Measurements from ENCODE around the gene UFL1. TPM values are rescaled to one million over a fixed set of nuclear protein-coding genes. Genes with fewer than 3 reads are reported as not detected.

UFL1 gene
- total and polyA plus RNA-seq, 2 of the 8 experiments (the other 6 are each of a cell fraction or from before 2014, with no cell fraction given), result 2.2 to 10.2 TPM

DNA sequence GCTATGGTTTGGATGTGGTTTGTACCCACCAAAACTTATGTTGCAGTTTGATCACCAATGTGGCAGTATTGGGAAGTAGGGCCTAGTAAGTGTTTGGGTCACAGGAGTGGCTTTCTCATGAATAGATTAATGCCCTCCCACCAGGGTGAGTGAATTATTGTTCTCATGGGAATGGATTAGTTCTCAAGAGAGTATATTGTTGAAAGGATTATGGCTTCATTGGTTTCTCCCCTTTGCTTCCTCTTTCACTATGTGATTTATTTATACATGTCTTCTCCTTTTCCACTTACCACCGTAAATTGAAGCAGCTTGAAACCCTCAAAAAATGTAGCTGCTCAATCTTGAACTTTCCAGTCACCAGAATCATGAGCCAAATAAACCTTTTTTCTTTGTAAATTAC is 10.8 kb downstream of the UFL1 start:
- Histone ChIP-seq H2BK20ac (ENCODE audit: low read length) (no peak overlapping the region), H2BK5ac (ENCODE audit: low read depth, low read length) (no peak overlapping the region), H3K27me3 (replicated peaks in 1 of 4; ENCODE audit: control insufficient read depth in 3 of 4, extremely low read depth in 1 of 4, insufficient read depth in 3 of 4, low read length in 3 of 4) (no peaks in the 10 kb centered on the region), H3K27ac (ENCODE audit: low read depth, low read length) (no peak overlapping the region), H2AK5ac (ENCODE audit: low read depth, low read length) (no peak overlapping the region), H3K56ac (replicated peaks; ENCODE audit: insufficient read length, low read depth, low read length) (no peak overlapping the region), H3K4ac (replicated peaks; ENCODE audit: insufficient read length, low read depth, low read length) (no peak overlapping the region), H3K9me3 (ENCODE audit: insufficient read depth in 2 of 2, low read depth in 1 of 2, low read length in 1 of 2) (peaks cover 0 to 2% of the 10 kb centered on the region in 2 experiments; a peak in 1 of 4 replicates), H3K4me2 (ENCODE audit: insufficient read depth in 1 of 2, low read depth in 2 of 2, low read length in 2 of 2) (no peak overlapping the region), H3K79me2 (ENCODE audit: control insufficient read depth in 1 of 2, insufficient read depth in 2 of 2, low read length in 2 of 2) (no peaks in the 10 kb centered on the region), H4K5ac (ENCODE audit: insufficient read length, low read depth, low read length) (no peak overlapping the region), H3K9ac (replicated peaks in 1 of 4; ENCODE audit: extremely low read depth in 1 of 4, low read depth in 3 of 4, low read length in 3 of 4) (no peak overlapping the region), H3K23me2 (ENCODE audit: low read depth, low read length) (no peaks in the 10 kb centered on the region), H4K8ac (ENCODE audit: extremely low read depth, insufficient read depth, low read length) (no peak overlapping the region), H2BK12ac (ENCODE audit: low read depth, low read length) (no peak overlapping the region), H3K14ac (ENCODE audit: insufficient read length) (no peak overlapping the region), H3K79me1 (ENCODE audit: low read depth, low read length) (no peaks in the 10 kb centered on the region), H2AFZ (ENCODE audit: low read length) (no peak overlapping the region), H3K4me1 (replicated peaks in 1 of 4; ENCODE audit: control insufficient read depth in 3 of 4, insufficient read depth in 4 of 4, low read length in 3 of 4) (no peaks in the 10 kb centered on the region), H3K36me3 (ENCODE audit: control insufficient read depth in 2 of 4, insufficient read depth in 4 of 4, low read length in 3 of 4) (peaks cover 0 to 39% (median 5%) of the 10 kb centered on the region in 4 experiments; a peak in 4 of 8 replicates), H3K18ac (ENCODE audit: extremely low read depth, low read length) (no peak overlapping the region), H4K20me1 (replicated peaks in 1 of 2; ENCODE audit: control insufficient read depth in 1 of 2, insufficient read depth in 2 of 2, low read length in 2 of 2) (no peaks in the 10 kb centered on the region), H2BK120ac (replicated peaks; ENCODE audit: low read depth, low read length) (no peak overlapping the region), H4K91ac (replicated peaks; ENCODE audit: insufficient read length, low read length) (no peak overlapping the region), H3K23ac (ENCODE audit: insufficient read length) (no peak overlapping the region), H3K4me3 (ENCODE audit: extremely low read depth in 1 of 4, insufficient read depth in 2 of 4, low read depth in 3 of 4, low read length in 4 of 4) (no peak overlapping the region), H2BK15ac (ENCODE audit: low read length) (no peak overlapping the region)
- 83% methylated on average over 1 of the region's 1 CpG; no CpG with 5 or more reads in 1 of the 2 experiments for WGBS, 2 experiments (ENCODE audit: extremely low coverage in 1 of 2, insufficient coverage in 1 of 2, insufficient read length in 1 of 2, insufficient replicate concordance in 2 of 2, low coverage in 1 of 2, low lambda C conversion rate in 2 of 2, missing lambda C conversion rate in 1 of 2)
- DNase-seq (ENCODE audit: low read depth in 1 of 2, low spot score in 2 of 2) (no peak), FAIRE-seq (no peak)
- ChIA-PET CTCF (ENCODE audit: partially characterized antibody) (no interaction called here), POLR2A (ENCODE audit: partially characterized antibody) (no interaction called here)
- TF ChIP-seq MAFK (IDR thresholded peaks at IDR 0.05; ENCODE audit: low read depth, low read length), result no peak
- TF ChIP-seq JUN (IDR thresholded peaks at IDR 0.05; ENCODE audit: low read depth, low read length), result no peak
- TF ChIP-seq CBX5 (IDR thresholded peaks at IDR 0.05; ENCODE audit: low read depth, low read length), result no peak
- no peak for TF ChIP-seq POU5F1 (IDR thresholded peaks at IDR 0.05; ENCODE audit: low read depth, low read length)
- TF ChIP-seq SAP30 (IDR thresholded peaks at IDR 0.05; ENCODE audit: insufficient read depth, insufficient replicate concordance, low read length), result no peak
- no peak for TF ChIP-seq POLR2A (IDR thresholded peaks at IDR 0.05; ENCODE audit: control extremely low read depth in 1 of 2, low read depth in 2 of 2, low read length in 2 of 2)
- TF ChIP-seq POLR2AphosphoS5 (IDR thresholded peaks at IDR 0.05; ENCODE audit: low read depth, low read length), result no peak

All from H1 (cell line).